Transverse colon (tissue), 4 donors: ENCODE data around the gene DAGLB.

Experiments used
- EP300 ChIP-seq: sonication (generic); formaldehyde crosslinking; IDR thresholded peaks from one replicate; pipeline ENCODE4 v1.6.1; 2017; ENCODE audit warnings: antibody characterized with exemption, low read depth
- POLR2A ChIP-seq: fragments of 450-650 bp; IDR thresholded peaks from one replicate; pipeline ENCODE4 v1.6.1; 2016; ENCODE audit warnings: antibody characterized with exemption, mild to moderate bottlenecking, moderate library complexity
- POLR2AphosphoS5 ChIP-seq, 3 donors: sonication (generic); formaldehyde crosslinking; IDR thresholded peaks; one replicate each; pipeline ENCODE4 v1.6.1; 2016; ENCODE audit warnings: antibody characterized with exemption in 3 of 3
- TF ChIP-seq, protein P1 (sequence below), 5 experiments: fragments of 200-600 bp in 3 of 5; fragments of 450-650 bp in 2 of 5; sonication (generic) in 3 of 5; IDR thresholded peaks; 1 replicate in 2 of 5; 2 replicates in 3 of 5; pipeline ENCODE4 v1.5.1; 2016 to 2017; ENCODE audit warnings: antibody characterized with exemption in 5 of 5, inconsistent platforms in 3 of 5, mild to moderate bottlenecking in 2 of 5, moderate library complexity in 1 of 5

DNA sequence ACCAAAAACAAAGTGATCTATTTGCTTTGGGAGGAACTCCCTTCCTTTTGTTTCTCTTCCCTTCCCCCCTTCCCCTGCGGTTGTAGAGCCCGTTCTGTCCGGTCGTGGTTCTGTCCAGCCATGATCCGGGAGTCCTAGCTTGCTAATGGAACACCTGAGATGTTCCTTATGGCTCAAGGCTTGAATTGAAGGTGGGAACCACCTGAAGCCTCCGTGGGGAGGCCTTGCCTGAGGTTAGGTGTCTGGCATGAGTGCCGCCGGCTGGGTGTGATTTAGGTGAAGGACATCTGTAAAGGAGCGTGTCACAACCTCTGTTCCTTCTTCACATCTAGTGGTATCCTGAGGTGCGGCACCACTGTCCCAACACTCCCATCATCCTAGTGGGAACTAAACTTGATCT lies 46.2 kb downstream of the DAGLB start:
- TF ChIP-seq, protein P1, sequence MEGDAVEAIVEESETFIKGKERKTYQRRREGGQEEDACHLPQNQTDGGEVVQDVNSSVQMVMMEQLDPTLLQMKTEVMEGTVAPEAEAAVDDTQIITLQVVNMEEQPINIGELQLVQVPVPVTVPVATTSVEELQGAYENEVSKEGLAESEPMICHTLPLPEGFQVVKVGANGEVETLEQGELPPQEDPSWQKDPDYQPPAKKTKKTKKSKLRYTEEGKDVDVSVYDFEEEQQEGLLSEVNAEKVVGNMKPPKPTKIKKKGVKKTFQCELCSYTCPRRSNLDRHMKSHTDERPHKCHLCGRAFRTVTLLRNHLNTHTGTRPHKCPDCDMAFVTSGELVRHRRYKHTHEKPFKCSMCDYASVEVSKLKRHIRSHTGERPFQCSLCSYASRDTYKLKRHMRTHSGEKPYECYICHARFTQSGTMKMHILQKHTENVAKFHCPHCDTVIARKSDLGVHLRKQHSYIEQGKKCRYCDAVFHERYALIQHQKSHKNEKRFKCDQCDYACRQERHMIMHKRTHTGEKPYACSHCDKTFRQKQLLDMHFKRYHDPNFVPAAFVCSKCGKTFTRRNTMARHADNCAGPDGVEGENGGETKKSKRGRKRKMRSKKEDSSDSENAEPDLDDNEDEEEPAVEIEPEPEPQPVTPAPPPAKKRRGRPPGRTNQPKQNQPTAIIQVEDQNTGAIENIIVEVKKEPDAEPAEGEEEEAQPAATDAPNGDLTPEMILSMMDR (IDR thresholded peaks at IDR 0.05): no peak
- TF ChIP-seq POLR2A (no peak), EP300 (no peak), POLR2AphosphoS5 (IDR thresholded peaks at IDR 0.05) (no peak)
